HG02973 (cell line): Measurements from ENCODE around the gene NUDT17.

Experiments
- ATAC-seq: cut with Tn5 transposase; IDR thresholded peaks from one replicate; pipeline ENCODE4 v1.9.1; 2021; ENCODE audit warnings: moderate library complexity; ENCODE audit not compliant: unreplicated experiment

Gene NUDT17

GRCh38 chr1:145846201-145846612 lies 777 bp downstream of the NUDT17 start:
- no peak for ATAC-seq

- no peak for ATAC-seq
Observed at GRCh38 chr1:145847827-145848226, 2.4 kb downstream of the NUDT17 start.

GRCh38 chr1:145849356-145850160 lies 4.1 kb downstream of the NUDT17 start:
- no peak for ATAC-seq

- no peak for ATAC-seq
Observed at GRCh38 chr1:145855426-145855948, 10.1 kb downstream of the NUDT17 start.

GRCh38 chr1:145857170-145857569 lies 11.7 kb downstream of the NUDT17 start:
- no peak for ATAC-seq

GRCh38 chr1:145858238-145858900 lies 12.9 kb downstream of the NUDT17 start:
- no peak for ATAC-seq

- ATAC-seq = peak; percentile 76
Observed at GRCh38 chr1:145858901-145859490, 13.6 kb downstream of the NUDT17 start, which contains the start of gene PIAS3. PIAS3 (minus strand) TSS chr1:145859081; CDS start chr1:145858990, 91 bp downstream.

GRCh38 chr1:145859491-145860023 lies 14.1 kb downstream of the NUDT17 start:
- peak; percentile 71 for ATAC-seq

- ATAC-seq = no peak
Observed at GRCh38 chr1:145863282-145864018, 18.0 kb downstream of the NUDT17 start.

- no peak for ATAC-seq
Observed at GRCh38 chr1:145868232-145868631, 22.8 kb downstream of the NUDT17 start.

- ATAC-seq = no peak
Observed at GRCh38 chr1:145871994-145872924, 26.8 kb downstream of the NUDT17 start.

- ATAC-seq = no peak
Observed at GRCh38 chr1:145874646-145875045, 29.2 kb downstream of the NUDT17 start.

GRCh38 chr1:145877923-145878486 lies 32.6 kb downstream of the NUDT17 start:
- ATAC-seq = no peak

GRCh38 chr1:145878724-145879123 lies 33.3 kb downstream of the NUDT17 start:
- no peak for ATAC-seq

- no peak for ATAC-seq
Observed at GRCh38 chr1:145879775-145880174, 34.3 kb downstream of the NUDT17 start.

GRCh38 chr1:145884675-145885074 lies 39.2 kb downstream of the NUDT17 start:
- ATAC-seq = no peak

- ATAC-seq = peak; percentile 98
Observed at GRCh38 chr1:145885738-145886287, 40.4 kb downstream of the NUDT17 start, which contains the start of gene ANKRD35. ANKRD35 (minus strand) TSS chr1:145885866; CDS start chr1:145885758, 108 bp downstream.

- ATAC-seq = no peak
Observed at GRCh38 chr1:145886390-145886789, 41.0 kb downstream of the NUDT17 start.

- no peak for ATAC-seq
Observed at GRCh38 chr1:145886816-145887215, 41.4 kb downstream of the NUDT17 start.
